Left ventricle myocardium superior (tissue), 1 donor: ENCODE data around the gene DNAJB5. TPM values are rescaled to one million over a fixed set of nuclear protein-coding genes. Genes with fewer than 3 reads are reported as not detected.
"Not testable (repeated sequence)": the region's sequence is repeated elsewhere in the genome, so short reads cannot be mapped to it uniquely, and the experiment has no call there.

ENCODE experiments used
- ATAC-seq: fragments of 200-7000 bp; cut with Tn5 transposase; one replicate; pipeline ENCODE4 v1.9.1; 2020; ENCODE audit warnings: mild to moderate bottlenecking, moderate library complexity
- DNase-seq: peaks from one replicate; pipeline ENCODE4 v3.0.0-alpha.2; 2020
- intact Hi-C: fragments of 100-400 bp; cut with micrococcal nuclease; formaldehyde crosslinking; loops from one replicate; pipeline ENCODE4 v1.11.0; 2022
- total RNA-seq: library from RNA; stranded (reverse); fragmentation: NEBNext Ultra II Directional; extraction: Animal tissue kit (Norgen Biotek cat#: 25700); gene quantifications from one replicate; pipeline ENCODE4 v1.2.1, GENCODE V29; 2021
- donor health status: DM: no; HTN: yes; CAD: no; lungs with severe emphysema.

Gene DNAJB5
- total RNA-seq, 1 donor from 2014 or later, result 36.2 TPM

DNA sequence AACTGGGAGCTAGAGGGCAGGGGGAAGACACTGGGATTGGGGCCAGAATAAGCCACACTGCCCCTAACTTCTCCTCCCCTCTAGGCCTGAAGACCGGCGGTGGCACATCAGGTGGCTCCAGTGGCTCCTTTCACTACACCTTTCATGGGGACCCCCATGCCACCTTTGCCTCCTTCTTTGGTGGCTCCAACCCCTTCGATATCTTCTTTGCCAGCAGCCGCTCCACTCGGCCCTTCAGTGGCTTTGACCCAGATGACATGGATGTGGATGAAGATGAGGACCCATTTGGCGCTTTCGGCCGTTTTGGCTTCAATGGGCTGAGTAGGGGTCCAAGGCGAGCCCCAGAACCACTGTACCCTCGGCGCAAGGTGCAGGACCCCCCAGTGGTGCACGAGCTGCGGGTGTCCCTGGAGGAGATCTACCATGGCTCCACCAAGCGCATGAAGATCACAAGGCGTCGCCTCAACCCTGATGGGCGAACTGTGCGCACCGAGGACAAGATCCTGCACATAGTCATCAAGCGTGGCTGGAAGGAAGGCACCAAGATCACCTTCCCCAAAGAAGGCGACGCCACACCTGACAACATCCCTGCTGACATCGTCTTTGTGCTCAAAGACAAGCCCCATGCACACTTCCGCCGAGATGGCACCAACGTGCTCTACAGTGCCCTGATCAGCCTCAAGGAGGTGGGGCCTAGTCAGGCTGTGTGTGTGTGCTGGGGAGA, 6.8 kb downstream of the DNAJB5 start:
- intact Hi-C loops, result no loop called here
- no peak for DNase-seq
- ATAC-seq, result no peak

- DNase-seq, result no peak
- no peak for ATAC-seq
- intact Hi-C loops, result no loop called here
Observed at GRCh38 chr9:34996905-34997279, 7.3 kb downstream of the DNAJB5 start.

GRCh38 chr9:34997379-34997781, 7.8 kb downstream of the DNAJB5 start:
- no peak for DNase-seq
- intact Hi-C loops, result no loop called here
- no peak for ATAC-seq

DNA sequence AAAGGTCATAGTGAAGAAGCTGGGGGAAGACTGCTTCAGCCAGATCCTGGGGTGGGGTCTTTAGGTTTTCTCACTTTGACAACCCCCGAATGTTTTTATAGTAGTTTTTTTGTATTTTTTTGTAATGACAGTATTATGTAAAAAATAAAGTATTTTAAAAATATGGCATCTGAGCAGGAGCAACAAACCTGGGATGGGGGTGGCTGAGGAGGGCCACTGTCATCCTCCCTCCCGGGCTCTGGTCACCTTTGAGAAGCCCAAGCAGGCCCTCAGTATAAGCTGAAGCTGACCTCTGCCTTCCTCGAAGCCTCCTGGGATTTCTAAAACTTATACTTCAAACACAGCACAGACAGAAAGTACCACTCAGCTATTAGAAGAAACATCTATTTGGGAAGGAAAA, 8.7 kb downstream of the DNAJB5 start:
- ATAC-seq (no peak), DNase-seq (no peak)
- intact Hi-C loops, result no loop called here

DNA sequence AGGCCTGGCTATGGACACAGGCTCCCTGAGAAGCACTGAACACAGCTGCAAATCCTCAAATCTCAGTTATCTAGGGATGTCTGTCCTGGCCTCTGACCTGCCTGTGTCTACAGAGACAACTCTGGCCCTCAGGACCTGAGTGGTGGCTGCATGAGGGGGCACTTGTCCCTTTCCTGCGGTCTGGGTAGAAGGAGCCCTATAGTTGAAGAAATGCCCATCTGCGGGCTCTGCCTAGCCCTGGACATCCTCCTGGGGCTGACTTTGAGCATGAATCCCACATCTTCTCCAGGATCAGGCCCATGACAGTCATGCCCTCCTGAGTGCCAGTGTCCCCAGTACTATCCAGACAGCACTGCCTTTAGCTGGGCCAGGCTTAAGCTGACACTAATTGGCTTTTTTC, 10.0 kb downstream of the DNAJB5 start:
- ATAC-seq (no peak), DNase-seq (no peak)
- intact Hi-C loops, result no loop called here

DNA sequence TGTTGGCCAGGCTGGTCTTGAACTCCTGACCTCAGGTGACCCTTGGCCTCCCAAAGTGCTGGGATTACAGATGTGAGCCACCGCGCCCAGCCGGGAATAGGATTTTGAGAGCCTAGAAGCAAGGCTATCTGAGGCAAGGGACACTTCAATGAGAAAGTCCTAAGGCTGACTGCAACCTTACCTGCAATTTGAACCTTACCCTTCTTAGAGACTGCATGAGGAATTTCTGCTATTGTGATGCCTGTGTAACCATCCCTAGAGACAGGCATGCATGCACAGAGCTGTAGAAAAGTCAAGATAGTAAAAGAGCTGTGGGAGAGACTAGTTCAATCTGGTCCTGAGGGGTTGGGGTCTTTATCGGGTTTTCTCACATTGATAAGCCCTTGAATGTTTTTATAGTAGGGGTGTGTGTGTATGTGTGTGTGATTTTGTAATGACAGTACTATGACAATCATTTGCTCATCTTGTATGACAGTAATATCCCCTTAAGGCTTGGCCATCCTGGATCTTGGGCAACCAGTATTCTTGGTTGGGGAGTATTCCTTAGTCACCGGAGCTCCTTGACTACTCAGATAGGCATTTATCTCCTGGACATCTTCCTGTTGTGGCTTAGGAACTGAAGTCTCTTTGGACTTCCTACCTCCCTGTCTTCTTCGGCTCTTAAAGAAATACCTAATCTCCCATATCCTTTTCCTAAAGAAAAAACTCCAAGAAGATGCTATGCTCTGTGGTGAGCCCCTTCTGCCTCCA, 11.2 kb downstream of the DNAJB5 start:
- ATAC-seq (no peak), DNase-seq (no peak)
- intact Hi-C loops, result no loop called here

DNA sequence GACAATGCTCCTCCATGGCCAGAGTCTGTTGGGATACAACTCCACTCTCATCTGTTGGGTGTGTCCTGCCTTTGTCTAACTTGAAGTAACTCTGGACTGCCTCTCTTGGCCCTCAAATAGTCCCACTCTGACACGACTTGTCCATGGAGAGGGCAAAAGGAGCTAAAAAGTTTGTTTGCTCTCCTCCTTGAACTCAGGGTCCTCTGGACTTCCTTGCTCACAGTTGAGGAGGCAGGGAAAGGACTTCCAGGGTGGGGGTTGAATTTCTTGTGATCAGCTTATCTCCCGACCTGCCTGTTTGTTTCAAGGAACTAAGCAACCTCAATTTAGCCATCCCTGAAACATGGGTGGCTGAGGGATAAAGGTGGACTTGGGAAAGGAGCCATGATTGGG, 11.7 kb downstream of the DNAJB5 start:
- no peak for DNase-seq
- intact Hi-C loops, result no loop called here
- ATAC-seq, result no peak

- ATAC-seq (no peak), DNase-seq (no peak)
- intact Hi-C loops, result no loop called here
Observed at GRCh38 chr9:35001803-35002502, 12.4 kb downstream of the DNAJB5 start.

DNA sequence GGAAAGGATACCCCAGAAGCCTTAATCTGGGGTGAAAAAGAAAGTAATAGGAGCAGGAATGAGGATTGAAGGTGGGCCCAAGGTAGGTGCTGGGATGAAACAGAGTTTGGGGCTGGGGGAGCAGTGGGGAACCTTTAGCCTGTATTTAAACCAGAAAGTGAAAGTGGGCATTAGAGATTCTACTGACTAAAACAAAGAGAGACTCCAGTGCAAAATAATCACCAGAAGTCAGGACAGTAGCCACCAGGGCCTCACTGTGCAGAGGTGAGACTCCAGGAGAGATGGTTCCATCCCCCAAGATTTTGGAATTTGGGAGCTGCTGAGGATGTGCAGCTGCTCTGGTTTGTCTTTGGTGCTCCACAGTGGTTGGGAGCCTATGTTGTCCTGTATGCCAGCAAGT, 13.1 kb downstream of the DNAJB5 start:
- DNase-seq (no peak), ATAC-seq (no peak)
- intact Hi-C loops, result no loop called here

- DNase-seq, intact Hi-C loops: not testable (repeated sequence)
Observed at GRCh38 chr9:35004299-35004698, 14.8 kb downstream of the DNAJB5 start.

GRCh38 chr9:35010351-35010958, 20.9 kb downstream of the DNAJB5 start:
- intact Hi-C loops, result no loop called here
- ATAC-seq (no peak), DNase-seq (no peak)

More at GRCh38 chr9:35004299-35004698, 14.8 kb downstream of the DNAJB5 start:
- ATAC-seq, result not testable (repeated sequence)

GRCh38 chr9:35014517-35014916, 25.0 kb downstream of the DNAJB5 start:
- DNase-seq, result no peak
- intact Hi-C loops, result no loop called here
- no peak for ATAC-seq

DNA sequence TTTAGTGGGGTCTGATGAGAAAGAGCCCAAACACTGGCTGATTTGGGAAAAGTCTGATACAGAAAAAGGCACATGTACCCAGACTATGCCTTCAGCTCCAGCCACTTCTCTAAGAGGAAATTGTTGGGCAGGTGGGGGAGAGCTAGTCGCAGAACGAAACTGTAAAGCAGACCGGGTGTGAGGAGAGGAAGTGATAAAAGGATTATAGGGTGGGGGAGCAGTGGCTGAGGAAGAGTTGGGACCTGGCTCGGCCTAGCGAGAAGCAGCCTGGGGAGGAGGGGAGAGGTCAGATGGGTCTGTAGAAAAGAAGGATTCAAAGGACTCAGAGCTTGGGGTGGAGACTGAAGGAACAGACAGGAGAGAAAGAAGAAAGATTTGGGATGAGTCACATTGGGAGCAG, 33.9 kb downstream of the DNAJB5 start:
- DNase-seq, intact Hi-C loops, ATAC-seq: not testable (repeated sequence)

- peak; percentile 21 for ATAC-seq
- no peak for DNase-seq
- intact Hi-C loops, result no loop called here
Observed at GRCh38 chr9:35026671-35027070, 37.1 kb downstream of the DNAJB5 start.

GRCh38 chr9:35027374-35027773, 37.8 kb downstream of the DNAJB5 start:
- DNase-seq (no peak), ATAC-seq (no peak)
- intact Hi-C loops, result no loop called here

DNA sequence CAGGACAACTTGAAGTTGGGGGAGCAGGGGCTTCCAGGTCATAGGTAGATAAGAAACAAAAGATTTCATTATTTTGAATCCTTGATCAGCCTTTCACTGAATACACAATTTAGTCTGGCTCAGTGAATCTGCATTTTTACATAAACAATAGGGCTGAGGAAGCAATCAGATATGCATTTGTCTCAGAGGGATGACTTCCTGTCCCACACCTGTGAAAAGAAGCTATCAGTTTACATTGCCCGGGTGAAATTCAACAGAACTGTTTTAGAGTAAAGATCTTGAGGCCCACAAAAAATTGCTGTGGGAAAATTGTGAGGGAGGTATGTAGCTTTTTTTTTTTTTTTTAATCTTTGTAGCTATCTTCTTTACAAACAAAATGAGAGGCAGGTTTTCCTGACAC, 38.3 kb downstream of the DNAJB5 start:
- DNase-seq, result no peak

DNA sequence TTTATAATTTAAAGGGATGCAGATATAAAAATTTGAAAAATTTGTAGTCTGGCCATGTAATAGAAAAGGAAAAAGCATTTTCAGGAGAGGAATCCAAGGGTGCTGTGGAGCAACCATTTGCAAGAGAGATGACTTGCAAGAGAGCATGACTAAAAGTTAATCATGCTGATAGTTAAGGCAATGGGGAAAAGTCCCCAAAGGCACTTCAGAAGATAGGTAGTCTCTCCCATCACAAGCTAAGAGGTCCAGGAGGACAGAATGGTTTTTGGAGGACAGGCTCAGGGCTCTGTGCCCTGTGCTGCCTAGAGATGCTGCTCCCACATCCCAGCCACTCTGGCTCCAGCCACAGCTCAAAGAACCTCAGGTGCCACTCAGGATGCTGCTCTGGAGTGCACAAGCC, 38.8 kb downstream of the DNAJB5 start:
- intact Hi-C loops, result no loop called here
- ATAC-seq (no peak), DNase-seq (no peak)

More for the DNA sequence above, 38.3 kb downstream of the DNAJB5 start:
- intact Hi-C loops, result no loop called here
- ATAC-seq, result no peak

GRCh38 chr9:35029241-35029640, 39.7 kb downstream of the DNAJB5 start:
- ATAC-seq (no peak), DNase-seq (no peak)
- intact Hi-C loops, result no loop called here

GRCh38 chr9:35029852-35030251, 40.3 kb downstream of the DNAJB5 start:
- DNase-seq, result no peak
- intact Hi-C loops, result no loop called here
- peak; percentile 53 for ATAC-seq

- no peak for ATAC-seq
- no peak for DNase-seq
- intact Hi-C loops, result no loop called here
Observed at GRCh38 chr9:35033101-35033500, 43.6 kb downstream of the DNAJB5 start.
